Measurements from ENCODE around the gene DENND2A.
"Not testable (repeated sequence)": the region's sequence is repeated elsewhere in the genome, so short reads cannot be mapped to it uniquely, and the experiment has no call there.

The DENND2A gene

DNA sequence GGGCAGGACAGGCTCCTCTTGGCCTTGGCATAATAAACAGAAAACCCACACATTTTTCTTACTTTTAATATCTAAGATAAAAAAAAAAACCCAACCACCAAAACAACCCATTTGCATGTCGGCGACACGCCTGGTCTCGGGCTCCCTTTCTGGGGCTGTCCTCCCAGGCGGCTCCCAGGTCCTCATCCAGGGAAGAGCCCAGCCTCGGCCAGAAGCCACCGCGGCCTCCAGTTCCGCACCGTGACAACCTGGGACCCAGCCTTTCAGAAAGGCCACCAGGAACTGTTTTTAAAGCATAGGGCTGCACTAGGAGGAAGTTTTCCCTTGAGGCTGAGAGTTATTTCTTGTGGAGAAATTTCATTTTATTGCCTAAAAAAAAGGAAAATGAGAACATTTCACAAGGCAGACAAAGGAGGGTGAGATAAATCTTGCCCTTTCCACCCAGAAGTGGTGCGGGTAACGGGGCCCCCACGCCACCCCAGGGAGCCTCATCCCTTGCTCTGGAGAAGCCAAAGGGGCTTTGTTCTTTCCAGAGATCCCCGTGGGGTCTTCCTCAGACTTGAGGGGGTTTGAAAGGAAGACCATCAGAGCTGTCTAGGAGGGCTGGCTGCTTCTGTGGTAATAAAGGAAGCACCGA, 122.1 kb downstream of the DENND2A start:
- FAIRE-seq (no peak), DNase-seq (ENCODE audit: insufficient read length, low spot score) (no peak)

DNA sequence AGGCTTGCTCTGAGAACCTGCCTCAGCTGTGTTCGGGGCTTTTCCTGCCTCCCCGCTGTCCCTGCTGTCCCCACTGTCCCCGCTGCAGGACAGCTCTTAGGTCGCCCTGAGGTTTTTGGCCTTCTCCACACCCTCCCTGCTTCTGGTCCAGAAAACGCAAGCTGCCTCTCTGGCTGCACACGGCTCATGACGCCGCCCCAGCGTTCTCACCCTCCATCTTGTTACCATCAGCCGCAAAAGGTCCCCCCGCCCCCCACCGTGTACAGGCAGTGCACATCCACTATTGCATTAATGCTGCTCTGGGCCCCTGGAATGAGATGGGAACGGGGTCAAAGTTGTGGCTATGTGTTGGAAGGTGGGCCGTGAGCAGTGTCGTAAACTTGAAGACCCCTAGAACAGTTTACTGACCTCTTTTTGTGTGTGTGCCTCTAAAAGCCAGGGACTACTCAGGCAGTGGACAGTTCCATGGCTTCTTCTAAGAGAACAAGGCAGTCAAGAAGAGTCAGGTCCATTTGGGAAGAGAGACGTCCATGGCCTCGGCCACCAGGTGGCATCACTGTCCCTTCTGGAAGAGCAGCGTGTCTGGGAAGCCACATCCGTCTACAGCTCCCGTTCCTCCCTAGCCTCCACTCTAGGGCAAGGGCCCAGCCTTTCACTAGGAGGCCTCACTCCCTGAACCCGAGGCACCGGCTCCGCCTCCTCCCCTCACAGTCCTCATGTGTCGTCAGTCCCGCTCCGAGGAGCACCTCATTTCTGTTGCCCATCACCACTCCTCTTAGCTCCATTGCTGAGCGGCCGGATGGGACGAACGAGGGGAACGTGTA, 122.9 kb downstream of the DENND2A start:
- peak; percentile 85 for FAIRE-seq
- DNase-seq (ENCODE audit: insufficient read length, low spot score): peak; percentile 87

GRCh38 chr7:140512317-140513000, 128.2 kb downstream of the DENND2A start:
- DNase-seq (ENCODE audit: insufficient read length, low spot score) (no peak), FAIRE-seq (no peak)

DNA sequence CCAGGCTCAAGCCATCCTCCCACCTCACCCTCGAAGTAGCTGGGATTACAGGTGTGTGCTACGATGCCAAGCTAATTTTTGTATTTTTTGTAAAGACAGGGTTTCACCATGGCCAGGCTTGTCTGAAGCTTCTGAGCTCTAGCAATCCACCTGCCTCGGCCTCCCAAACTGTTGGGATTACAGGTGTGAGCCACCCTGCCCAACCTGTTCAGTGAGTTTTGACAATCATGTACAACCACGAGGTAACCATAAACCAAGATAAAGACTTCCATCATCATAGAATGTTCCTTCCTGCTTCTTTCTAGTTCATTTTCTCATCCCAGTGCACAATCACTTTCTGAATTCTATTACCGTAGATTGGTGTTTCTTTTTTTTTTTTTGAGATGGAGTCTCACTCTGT, 130.8 kb downstream of the DENND2A start:
- FAIRE-seq: no peak
- DNase-seq (ENCODE audit: insufficient read length, low spot score): no peak

GRCh38 chr7:140507556-140507955, 133.1 kb downstream of the DENND2A start:
- DNase-seq (ENCODE audit: insufficient read length, low spot score); FAIRE-seq: not testable (repeated sequence)

DNA sequence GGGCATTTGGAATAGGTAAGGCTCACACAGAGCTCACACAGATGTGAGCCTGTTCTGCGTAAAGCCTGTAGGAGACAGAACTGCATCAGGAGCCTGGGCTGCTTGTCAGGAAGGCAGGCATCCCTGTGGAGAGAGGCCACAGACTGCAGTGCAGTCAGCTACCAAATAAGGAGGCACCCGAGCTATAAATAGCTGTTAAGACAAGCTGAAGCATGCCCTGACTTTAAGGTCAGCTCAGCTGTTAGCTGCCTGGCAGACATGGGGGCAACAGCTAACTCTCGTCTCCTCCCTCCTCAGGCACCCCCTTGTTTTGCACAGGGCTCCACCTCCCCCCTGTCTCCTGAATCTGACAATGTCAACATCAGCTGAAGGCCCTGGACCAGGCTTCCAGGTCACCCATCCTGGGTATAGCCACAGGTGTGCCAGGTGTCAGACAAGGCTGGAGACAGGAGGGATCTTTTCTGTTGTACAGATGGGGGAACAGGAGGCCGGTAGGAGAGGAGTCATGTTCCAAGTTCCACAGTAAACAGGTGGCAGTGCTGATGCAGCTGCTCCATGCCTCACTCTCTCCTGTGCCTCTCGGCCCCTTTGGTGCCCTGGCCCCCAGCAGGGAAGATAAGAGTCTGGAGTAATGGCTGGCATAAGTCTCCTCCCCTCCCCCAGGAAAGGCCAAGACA, 133.7 kb downstream of the DENND2A start:
- peak; percentile 29 for DNase-seq (ENCODE audit: insufficient read length, low spot score)
- peak; percentile 51 for FAIRE-seq

- DNase-seq (ENCODE audit: insufficient read length, low spot score): no peak
- no peak for FAIRE-seq
Measured at GRCh38 chr7:140501966-140502365, 138.6 kb downstream of the DENND2A start.

GRCh38 chr7:140497807-140498206, 142.8 kb downstream of the DENND2A start:
- FAIRE-seq; DNase-seq (ENCODE audit: insufficient read length, low spot score): not testable (repeated sequence)

DNA sequence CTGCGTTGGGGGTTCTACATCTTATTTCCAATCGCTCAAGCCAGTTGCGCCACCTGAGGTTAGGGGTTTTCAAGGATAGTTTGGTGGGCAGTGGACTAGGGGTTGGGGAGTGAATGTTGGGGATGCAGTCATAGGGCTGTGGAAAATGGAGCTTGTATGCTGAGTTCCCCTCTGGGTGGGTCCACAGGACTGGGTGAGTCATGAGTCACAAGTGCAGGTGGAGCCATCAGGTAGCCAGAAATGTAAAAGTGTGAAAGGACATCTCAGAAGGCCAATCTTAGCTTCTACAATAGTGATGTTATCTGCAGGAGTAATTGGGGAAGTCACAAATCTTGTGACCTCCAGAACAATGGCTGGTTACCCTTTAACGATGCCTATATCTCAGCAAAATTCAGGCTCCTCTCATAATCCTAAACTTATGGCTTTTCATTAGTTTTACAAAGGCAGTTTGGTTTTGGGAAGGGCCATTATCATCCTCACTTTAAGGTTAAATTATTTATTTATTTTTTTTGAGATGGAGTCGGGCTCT, 143.3 kb downstream of the DENND2A start:
- no peak for FAIRE-seq
- no peak for DNase-seq (ENCODE audit: insufficient read length, low spot score)

DNA sequence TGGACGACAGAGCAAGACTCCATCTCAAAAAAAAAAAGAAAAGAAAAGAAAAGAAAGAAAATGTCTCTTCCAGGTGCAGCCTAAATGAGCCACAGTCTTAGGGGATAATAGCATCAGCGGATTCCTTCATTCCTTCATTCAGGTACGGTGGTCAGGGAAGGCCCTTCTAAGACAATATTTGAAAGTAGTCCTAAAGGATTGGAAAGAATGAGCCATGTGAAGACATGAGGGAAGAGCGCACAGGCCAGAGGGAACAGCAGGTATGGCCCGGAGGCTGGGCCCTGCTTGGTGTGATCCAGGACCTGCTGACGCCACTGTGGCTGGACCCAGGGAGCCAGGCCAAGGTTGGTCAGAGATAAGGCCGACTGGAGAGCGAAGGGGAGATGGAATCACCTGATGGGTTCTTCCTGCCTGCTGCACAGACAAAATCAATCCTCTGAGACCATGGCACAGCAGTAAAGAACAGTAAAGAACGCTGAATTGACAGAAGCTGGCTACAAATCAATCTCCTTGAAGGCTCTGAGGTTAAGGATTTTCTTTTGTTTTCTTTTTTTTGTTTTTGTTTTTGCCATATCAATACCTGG, 145.0 kb downstream of the DENND2A start:
- DNase-seq (ENCODE audit: insufficient read length, low spot score): no peak
- no peak for FAIRE-seq

DNA sequence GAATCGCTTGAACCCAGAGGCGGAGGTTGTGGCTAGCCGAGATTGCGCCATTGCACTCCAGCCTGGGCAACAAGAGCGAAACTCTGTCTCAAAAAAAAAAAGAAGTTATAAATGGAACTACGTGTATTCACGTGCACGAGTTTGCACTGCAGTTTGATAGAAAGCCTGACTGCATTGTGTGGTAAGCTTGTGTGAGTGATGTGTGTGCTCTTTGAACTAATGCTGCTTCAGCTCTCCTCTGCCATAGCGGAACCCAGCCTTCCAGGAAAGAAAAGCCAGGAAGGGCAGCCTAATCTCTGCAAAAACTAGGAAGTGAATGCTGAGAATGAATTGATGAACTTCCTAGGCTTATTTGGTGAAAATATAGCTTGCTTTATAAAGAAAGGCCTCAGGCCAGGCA, 145.7 kb downstream of the DENND2A start:
- FAIRE-seq: no peak

GRCh38 chr7:140489026-140489359, 151.6 kb downstream of the DENND2A start:
- no peak for FAIRE-seq
- no peak for DNase-seq (ENCODE audit: insufficient read length, low spot score)

More for the DNA sequence above, 145.7 kb downstream of the DENND2A start:
- no peak for DNase-seq (ENCODE audit: insufficient read length, low spot score)

- no peak for FAIRE-seq
- DNase-seq (ENCODE audit: insufficient read length, low spot score): no peak
Measured at GRCh38 chr7:140485500-140486265, 154.9 kb downstream of the DENND2A start.

DNA sequence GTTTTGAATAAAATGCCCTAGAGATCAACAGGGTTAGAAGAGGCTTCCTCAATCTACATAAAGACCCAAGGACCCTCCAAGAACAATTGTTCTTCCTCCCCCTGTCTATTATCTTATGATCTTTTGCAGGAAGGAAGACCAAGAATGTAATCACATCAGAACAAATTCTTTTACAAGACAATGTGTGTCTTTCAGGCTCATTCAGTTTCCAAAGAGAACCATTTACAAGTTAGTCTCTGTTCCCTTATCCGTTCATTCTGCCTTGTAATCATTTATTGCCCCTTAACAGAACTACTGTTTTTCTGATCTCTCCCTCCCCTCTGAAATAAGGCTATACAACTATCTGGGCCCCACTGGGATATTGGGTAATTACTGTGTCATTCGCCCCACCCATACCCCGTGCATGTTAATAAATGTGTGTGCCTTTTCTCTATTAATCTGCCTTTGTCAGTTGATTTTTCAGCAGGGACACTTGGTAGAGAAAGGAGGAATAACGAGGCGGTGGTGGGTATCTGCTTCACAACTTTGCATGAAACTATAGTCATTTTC, 155.6 kb downstream of the DENND2A start:
- DNase-seq (ENCODE audit: insufficient read length, low spot score): no peak
- no peak for FAIRE-seq

- FAIRE-seq (no peak), DNase-seq (ENCODE audit: insufficient read length, low spot score) (no peak)
Measured at GRCh38 chr7:140484479-140484878, 156.1 kb downstream of the DENND2A start.

DNA sequence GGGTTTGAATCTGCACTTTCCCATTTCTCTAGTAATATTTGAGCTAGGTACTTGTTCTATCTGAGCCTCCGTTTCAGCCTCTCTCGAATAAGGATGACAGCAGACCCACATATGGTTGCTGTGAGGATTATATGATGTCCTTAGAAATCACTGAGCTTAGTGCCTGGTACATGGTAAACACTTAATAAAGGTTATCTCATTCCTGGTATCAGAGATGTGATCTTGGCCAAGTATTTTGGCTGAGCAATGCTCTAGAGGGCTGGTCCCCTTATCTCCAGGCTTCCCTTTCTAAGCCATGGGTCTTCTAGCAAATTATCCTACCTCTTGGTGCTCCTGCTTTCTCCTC, 160.9 kb downstream of the DENND2A start:
- DNase-seq (ENCODE audit: insufficient read length, low spot score) (no peak), FAIRE-seq (no peak)

DNA sequence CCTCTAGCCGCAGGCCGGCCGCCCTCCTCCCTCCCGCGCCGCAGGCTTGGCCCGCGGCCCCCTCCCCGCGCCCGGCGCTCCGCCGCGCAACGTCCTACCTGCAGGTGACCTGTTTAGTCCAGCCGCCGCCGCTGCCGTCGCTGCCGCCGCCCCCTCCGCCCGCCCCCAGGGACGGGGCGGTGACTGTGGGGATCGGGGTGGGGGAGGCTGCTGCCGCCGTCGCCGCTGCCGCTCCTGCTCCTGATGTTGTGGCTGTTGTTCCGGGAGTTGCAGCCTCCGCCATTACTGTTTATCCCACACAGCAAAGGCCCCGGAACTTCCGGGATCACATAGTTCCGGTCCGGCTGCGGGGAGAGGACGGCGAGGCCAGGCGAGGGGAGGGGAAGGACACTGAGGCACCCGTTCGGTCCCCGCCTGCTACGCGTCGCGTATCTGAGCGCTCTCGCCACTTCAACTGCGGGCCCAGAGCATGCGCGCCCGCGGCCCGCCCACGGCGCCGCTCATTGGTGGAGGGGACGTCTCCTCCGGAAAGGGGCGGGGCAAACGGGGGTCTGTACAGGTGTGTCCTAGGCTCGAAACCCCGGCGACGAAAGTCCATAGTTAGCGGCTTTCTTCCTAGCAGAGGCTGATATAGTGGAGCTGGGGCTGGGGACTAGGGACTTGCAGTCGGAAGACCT, 161.4 kb downstream of the DENND2A start, which contains the start of gene MKRN1:
TSS of gene MKRN1 (minus strand) at position 444 of the 677 bp plus-strand sequence. CDS start at position 283, 161 bp downstream.
- DNase-seq (ENCODE audit: insufficient read length, low spot score) (peak; percentile 90), FAIRE-seq (no peak)

DNA sequence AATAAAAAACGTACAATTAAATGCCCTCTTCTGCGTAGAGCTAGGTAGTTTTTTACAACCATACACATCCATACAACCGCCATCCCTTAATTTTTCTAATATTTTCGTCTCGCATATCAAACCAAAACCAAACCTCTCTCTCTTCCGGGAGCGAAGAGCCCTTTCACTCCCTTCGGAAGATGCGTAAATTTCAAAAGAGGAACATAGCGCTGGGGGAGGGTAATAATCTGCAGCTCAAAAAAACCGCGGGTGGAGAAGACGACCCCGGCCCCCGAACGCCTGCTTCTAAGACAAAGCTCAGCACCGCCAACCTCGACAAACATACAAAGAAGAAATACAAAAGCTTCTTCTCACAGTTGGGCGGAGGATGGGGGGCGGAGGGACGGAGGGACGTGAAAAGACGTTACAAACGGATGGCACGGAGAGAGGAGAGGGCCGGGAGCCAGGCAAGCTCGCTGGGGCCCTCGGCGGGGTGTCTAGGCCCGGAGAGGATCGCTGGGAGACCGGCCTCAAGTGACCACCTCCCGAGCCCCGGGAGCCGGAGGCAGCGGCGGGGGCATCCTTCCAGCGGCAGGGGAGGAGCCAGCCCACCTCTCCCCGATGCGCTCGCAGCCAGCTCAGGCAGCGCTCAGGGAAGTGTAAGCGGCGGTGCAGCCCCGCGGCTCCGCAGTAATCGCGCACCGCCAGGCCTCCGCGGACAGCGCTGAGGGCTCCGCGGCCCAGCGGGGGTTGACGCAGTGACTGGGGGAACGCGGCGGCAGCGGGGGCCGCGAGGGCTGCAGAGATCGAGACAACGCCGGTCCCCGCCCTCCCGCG, 162.2 kb downstream of the DENND2A start:
- FAIRE-seq (no peak), DNase-seq (ENCODE audit: insufficient read length, low spot score) (peak; percentile 13)
